Cardiac muscle cell (in vitro differentiated cells and primary cell): ENCODE measurements around the gene HDAC3. TPM values are rescaled to one million over a fixed set of nuclear protein-coding genes. Genes with fewer than 3 reads are reported as not detected.
A peak's percentile ranks its signal among the peaks of the same experiment; 100 is the strongest.

ENCODE experiments used
- DNase-seq, 2 donors: peaks; one replicate each; pipeline versions ENCODE4 v3.0.0 to v3.0.0-alpha.2; 2010 to 2017; ENCODE audit warnings: low read depth in 1 of 2, low spot score in 1 of 2
- H3K27ac ChIP-seq: fragments of 200-600 bp; sonication (generic); 2 replicates; pipeline ENCODE4 v1.5.1; 2016
- H3K27me3 ChIP-seq: fragments of 200-600 bp; sonication (generic); 2 replicates; pipeline ENCODE4 v1.6.0; 2016; ENCODE audit warnings: control low read depth
- H3K36me3 ChIP-seq: fragments of 200-600 bp; sonication (generic); 2 replicates; pipeline ENCODE4 v1.5.1; 2016; ENCODE audit warnings: control low read depth
- H3K4me1 ChIP-seq: fragments of 200-600 bp; sonication (generic); 2 replicates; pipeline ENCODE4 v1.8.1; 2017; ENCODE audit warnings: low read depth, mild to moderate bottlenecking, mixed run types
- H3K4me3 ChIP-seq: fragments of 200-600 bp; sonication (generic); 2 replicates; pipeline ENCODE4 v1.5.1; 2016; ENCODE audit warnings: mild to moderate bottlenecking
- H3K9me3 ChIP-seq: fragments of 200-600 bp; sonication (generic); 2 replicates; pipeline ENCODE4 v1.5.1; 2017; ENCODE audit warnings: low read depth, mild to moderate bottlenecking, control low read depth
- polyA plus RNA-seq: library from polyadenylated mRNA; unstranded; fragments of >200 nt; fragmentation: Nextera tagmentation; extraction: Ambion mirVana; gene quantifications from 2 replicates; pipeline ENCODE4 v1.2.1, GENCODE V29; 2016
- total RNA-seq: library from RNA; depleted of rRNA; stranded (reverse); fragments of >200 nt; gene quantifications from 2 replicates; pipeline ENCODE4 v1.2.3, GENCODE V29; 2016
- TF ChIP-seq, protein P1 (sequence below): IDR thresholded peaks from 2 replicates; pipeline ENCODE4 v1.5.1; 2012; ENCODE audit warnings: low read depth, mild to moderate bottlenecking, low read length

The HDAC3 gene
- total and polyA plus RNA-seq, 2 experiments from 2014 or later = 78.3 to 117 TPM

DNA sequence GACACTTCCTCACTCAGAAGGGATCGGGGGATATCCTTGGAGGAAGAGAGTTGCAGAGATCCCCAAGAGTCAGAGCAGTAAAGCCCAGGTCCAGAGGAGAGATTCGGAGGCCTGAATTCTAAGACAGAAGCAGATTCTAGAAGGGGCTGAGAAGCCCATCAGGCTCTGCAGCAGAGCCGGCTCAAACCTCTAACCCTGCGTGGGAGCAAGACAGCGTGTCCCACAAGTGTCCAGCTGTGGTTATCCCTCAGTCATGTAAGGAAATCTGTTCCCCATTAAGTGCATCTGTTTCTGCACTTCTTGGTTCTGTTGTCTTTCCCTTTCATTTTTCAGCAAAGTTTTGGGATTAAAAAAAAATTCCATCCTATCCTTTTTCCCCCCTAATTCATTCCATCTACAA is 13.0 kb downstream of the HDAC3 start:
- no peaks in the 10 kb centered on the region for H3K9me3 ChIP-seq
- no peaks in the 10 kb centered on the region for H3K27me3 ChIP-seq
- H3K36me3 ChIP-seq = peaks cover 42% of the 10 kb centered on the region
- no peak overlapping the region for H3K27ac ChIP-seq
- DNase-seq = no peak
- H3K4me1 ChIP-seq = no peaks in the 10 kb centered on the region
- H3K4me3 ChIP-seq = no peak overlapping the region
- TF ChIP-seq, protein P1, sequence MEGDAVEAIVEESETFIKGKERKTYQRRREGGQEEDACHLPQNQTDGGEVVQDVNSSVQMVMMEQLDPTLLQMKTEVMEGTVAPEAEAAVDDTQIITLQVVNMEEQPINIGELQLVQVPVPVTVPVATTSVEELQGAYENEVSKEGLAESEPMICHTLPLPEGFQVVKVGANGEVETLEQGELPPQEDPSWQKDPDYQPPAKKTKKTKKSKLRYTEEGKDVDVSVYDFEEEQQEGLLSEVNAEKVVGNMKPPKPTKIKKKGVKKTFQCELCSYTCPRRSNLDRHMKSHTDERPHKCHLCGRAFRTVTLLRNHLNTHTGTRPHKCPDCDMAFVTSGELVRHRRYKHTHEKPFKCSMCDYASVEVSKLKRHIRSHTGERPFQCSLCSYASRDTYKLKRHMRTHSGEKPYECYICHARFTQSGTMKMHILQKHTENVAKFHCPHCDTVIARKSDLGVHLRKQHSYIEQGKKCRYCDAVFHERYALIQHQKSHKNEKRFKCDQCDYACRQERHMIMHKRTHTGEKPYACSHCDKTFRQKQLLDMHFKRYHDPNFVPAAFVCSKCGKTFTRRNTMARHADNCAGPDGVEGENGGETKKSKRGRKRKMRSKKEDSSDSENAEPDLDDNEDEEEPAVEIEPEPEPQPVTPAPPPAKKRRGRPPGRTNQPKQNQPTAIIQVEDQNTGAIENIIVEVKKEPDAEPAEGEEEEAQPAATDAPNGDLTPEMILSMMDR = no peak

DNA sequence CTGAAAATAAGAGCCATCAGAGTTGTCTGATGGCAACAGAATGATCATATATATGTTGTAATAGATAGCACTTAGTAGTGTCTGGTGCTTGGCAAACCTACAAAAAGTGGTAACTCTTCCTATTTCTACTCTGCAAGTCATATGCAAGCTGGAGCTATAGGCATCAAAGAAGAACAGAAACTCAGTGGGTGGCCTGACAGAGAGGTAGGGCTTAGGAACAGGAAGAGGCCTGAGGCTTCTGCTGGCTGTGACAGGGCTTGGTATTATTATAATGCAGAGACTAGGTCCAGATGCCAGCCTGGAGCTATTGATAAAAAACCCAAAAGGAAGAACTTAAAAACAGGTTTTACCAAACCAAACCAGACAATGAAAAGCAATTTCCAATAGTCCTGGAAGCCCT is 13.5 kb downstream of the HDAC3 start:
- no peak for DNase-seq
- TF ChIP-seq, protein P1 = no peak
- Histone ChIP-seq H3K9me3 (no peaks in the 10 kb centered on the region), H3K27me3 (no peaks in the 10 kb centered on the region), H3K4me3 (no peak overlapping the region), H3K4me1 (no peaks in the 10 kb centered on the region), H3K36me3 (peaks cover 38% of the 10 kb centered on the region), H3K27ac (no peak overlapping the region)

DNA sequence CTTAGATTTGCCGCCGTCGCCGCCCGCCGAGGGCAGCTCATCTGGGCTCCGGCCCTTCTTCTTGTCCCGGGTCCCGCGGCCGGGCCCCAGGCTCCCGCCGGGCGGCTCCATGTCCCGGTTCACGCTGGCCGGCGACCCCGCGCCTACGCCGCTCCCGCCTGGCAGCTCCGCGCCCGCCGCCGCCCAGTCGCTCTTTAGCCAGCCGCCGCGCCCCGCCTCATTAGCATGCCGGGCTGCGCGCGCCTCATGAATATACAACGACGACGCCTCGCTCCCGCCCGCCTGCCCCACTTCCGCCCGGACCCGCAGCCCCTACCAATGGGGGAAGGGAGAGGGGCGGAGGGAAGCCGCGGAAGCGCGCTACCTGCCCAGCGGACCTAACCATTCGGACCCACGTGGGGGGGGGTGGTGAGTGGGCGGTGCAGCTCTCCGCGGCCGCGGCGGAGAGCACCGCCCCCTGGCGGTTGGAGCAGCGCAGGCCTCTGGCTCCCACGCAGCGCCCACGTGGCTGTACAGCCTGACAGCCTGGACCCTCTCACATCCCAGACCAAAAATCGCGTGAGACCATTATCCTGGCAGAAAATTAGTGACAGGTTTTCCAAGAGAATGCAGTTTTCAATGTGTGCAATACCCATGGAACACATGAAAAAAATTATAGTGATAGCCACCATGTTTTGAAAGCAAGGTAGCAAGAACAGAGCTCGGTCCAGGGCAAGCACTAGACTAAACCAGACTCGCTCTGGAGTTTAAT is 17.7 kb downstream of the HDAC3 start, which contains the start of gene DIAPH1:
Gene DIAPH1 (minus strand): TSS at position 197 of the 751 bp plus-strand sequence. CDS start 86 bp downstream, at position 111.
- DNase-seq = peak; percentile 99
- Histone ChIP-seq H3K9me3 (no peaks in the 10 kb centered on the region), H3K27ac (peak within 1 kb of the TSS; percentile 85), H3K36me3 (peaks cover 11% of the 10 kb centered on the region), H3K4me1 (peaks cover 12% of the 10 kb centered on the region), H3K27me3 (no peaks in the 10 kb centered on the region), H3K4me3 (peak within 1 kb of the TSS; percentile 75)
- TF ChIP-seq, protein P1 = peak; percentile 98

DNA sequence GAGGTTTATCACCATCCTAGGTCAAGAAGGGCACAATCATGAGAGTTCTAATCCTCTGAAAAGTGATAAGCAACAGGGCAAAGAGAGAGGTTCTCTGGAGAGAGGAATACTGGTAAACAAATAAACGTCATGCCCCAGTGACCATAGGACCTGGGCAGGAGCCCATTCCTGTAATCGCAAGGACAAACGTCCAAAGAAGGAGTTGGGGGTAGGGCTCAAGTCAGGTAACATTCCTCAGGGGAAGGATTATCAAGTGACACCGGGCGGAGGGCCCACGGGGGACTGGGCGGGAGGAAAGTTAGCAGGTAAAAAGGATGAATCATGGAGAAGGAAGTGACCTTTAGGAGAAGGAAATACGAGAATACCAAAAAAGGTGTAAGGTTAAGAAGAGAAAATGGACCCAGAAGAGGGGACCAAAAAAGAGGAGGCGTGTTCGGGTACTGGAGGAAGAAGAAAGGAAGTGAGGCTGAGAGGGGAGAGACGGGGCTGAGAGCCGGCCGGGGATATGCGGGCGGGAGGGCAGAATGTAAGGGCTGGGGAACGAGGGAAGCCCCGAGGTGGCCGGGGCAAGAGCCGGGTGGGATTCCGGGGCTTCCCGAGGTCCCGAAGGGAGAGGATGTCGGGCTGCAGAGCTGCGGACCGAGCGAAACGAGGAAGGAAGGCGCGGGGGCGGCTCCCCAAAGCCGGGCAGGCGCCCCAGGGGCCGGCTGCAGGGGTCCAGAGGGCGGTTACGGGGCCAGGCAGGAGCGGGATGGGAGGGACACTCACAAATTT is 18.4 kb downstream of the HDAC3 start:
- Histone ChIP-seq H3K27ac (peak overlapping the region; percentile 85), H3K36me3 (peaks cover 7% of the 10 kb centered on the region)

DNA sequence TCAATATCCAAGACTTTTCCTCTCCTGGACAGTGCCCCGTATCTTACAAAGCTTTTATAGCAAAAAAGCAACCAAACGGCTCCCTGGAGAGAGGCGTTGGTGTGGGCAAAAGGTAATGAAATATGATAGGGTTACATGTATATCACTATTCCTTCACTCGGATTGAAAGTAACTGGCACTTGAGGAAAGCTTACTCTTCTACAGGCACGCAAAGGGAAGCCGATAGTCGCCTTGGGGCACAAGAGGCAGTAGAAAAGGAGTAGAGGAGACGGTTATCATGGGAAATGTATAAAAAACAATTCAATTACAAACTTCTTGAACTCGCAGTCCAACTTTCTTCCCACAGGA is 19.0 kb downstream of the HDAC3 start:
- DNase-seq = peak in 1 of 2 donors; percentile 14
- TF ChIP-seq, protein P1 = no peak
- Histone ChIP-seq H3K9me3 (no peaks in the 10 kb centered on the region), H3K4me1 (peaks cover 22% of the 10 kb centered on the region), H3K27ac (peak overlapping the region; percentile 85), H3K36me3 (peaks cover 1% of the 10 kb centered on the region), H3K4me3 (peak overlapping the region; percentile 75), H3K27me3 (no peaks in the 10 kb centered on the region)

More for the DNA sequence above, 18.4 kb downstream of the HDAC3 start:
- Histone ChIP-seq H3K4me1 (peaks cover 20% of the 10 kb centered on the region), H3K9me3 (no peaks in the 10 kb centered on the region), H3K27me3 (no peaks in the 10 kb centered on the region), H3K4me3 (peak overlapping the region; percentile 75)
- peak; percentile 47 to 63 for DNase-seq
- TF ChIP-seq, protein P1 = no peak
